Activated CD8-positive, alpha-beta memory T cell treated with anti-CD3 and anti-CD28 coated beads for 1 hour (primary cell): ENCODE results near the gene KLF13.
"Not testable (repeated sequence)": the region's sequence is repeated elsewhere in the genome, so short reads cannot be mapped to it uniquely, and the experiment has no call there.

Experiments used
- DNase-seq, 2 donors: peaks; one replicate each; pipeline ENCODE4 v3.0.0-alpha.2; 2020; ENCODE audit warnings: low read depth in 1 of 2; ENCODE audit errors: extremely low read depth in 1 of 2

The KLF13 gene

GRCh38 chr15:31344266-31344665, 17.6 kb downstream of the KLF13 start:
- DNase-seq = no peak

- no peak for DNase-seq
These were observed 18.4 kb downstream of the KLF13 start for GRCh38 chr15:31344823-31345605.

- DNase-seq = no peak
These were observed 19.2 kb downstream of the KLF13 start for GRCh38 chr15:31345606-31346366.

GRCh38 chr15:31346367-31347066, 19.9 kb downstream of the KLF13 start:
- DNase-seq = no peak

- DNase-seq = peak in 1 of 2 donors; percentile 67
These were observed 20.7 kb downstream of the KLF13 start for GRCh38 chr15:31347067-31347975.

GRCh38 chr15:31347981-31348803, 21.6 kb downstream of the KLF13 start:
- DNase-seq = no peak

GRCh38 chr15:31349233-31350141, 22.9 kb downstream of the KLF13 start:
- no peak for DNase-seq

GRCh38 chr15:31350771-31351170, 24.1 kb downstream of the KLF13 start:
- DNase-seq = no peak

GRCh38 chr15:31352339-31352751, 25.7 kb downstream of the KLF13 start:
- DNase-seq = no peak

GRCh38 chr15:31352911-31353811, 26.5 kb downstream of the KLF13 start:
- no peak for DNase-seq

- DNase-seq = no peak
These were observed 27.3 kb downstream of the KLF13 start for GRCh38 chr15:31353931-31354330.

GRCh38 chr15:31356097-31356496, 29.5 kb downstream of the KLF13 start:
- not testable (repeated sequence) for DNase-seq

- DNase-seq = no peak
These were observed 30.5 kb downstream of the KLF13 start for GRCh38 chr15:31357148-31357547.

- no peak for DNase-seq
These were observed 31.5 kb downstream of the KLF13 start for GRCh38 chr15:31358163-31358562.

- no peak for DNase-seq
These were observed 32.5 kb downstream of the KLF13 start for GRCh38 chr15:31358957-31359701.

GRCh38 chr15:31359702-31360111, 33.1 kb downstream of the KLF13 start:
- DNase-seq = no peak

- DNase-seq = no peak
These were observed 33.5 kb downstream of the KLF13 start for GRCh38 chr15:31360158-31360561.
